ENCODE data around the gene DBNDD2.

- TF ChIP-seq REST (IDR thresholded peaks at IDR 0.05; ENCODE audit: low read depth) (no peak), TAF1 (IDR thresholded peaks at IDR 0.05; ENCODE audit: low read depth) (no peak), MAX (IDR thresholded peaks at IDR 0.05) (no peak), CREB1 (IDR thresholded peaks at IDR 0.05; ENCODE audit: low read depth) (no peak), CEBPB (IDR thresholded peaks at IDR 0.05) (no peak)
Observed at GRCh38 chr20:45368221-45368980, 39.7 kb upstream of the DBNDD2 start.
